Panc1 (cell line): ENCODE results near the gene MAGI1. TPM values are rescaled to one million over a fixed set of nuclear protein-coding genes. Genes with fewer than 3 reads are reported as not detected.

Experiments used
- ATAC-seq: fragments of 200-7000 bp; cut with Tn5 transposase; 2 replicates; pipeline ENCODE4 v1.9.1; 2020; ENCODE audit warnings: mild to moderate bottlenecking, moderate library complexity
- BruUV-seq: library from RNA; stranded (reverse); fragments of 400-500 nt; replicated peaks from 2 replicates; lab custom pipeline; 2021; lab: Mats Ljungman, UMichigan
- CTCF ChIA-PET: fragments of 300-600 bp; sonication (Branson Sonifier 250); formaldehyde crosslinking; loops from one replicate; lab custom pipeline; 2022; ENCODE audit warnings: antibody characterized with exemption; lab: Charles Lee
- POLR2A ChIA-PET: fragments of 300-600 bp; sonication (Branson Sonifier 250); formaldehyde crosslinking; loops from one replicate; lab custom pipeline; 2022; ENCODE audit warnings: antibody characterized with exemption; lab: Charles Lee
- DNase-seq: peaks from one replicate; pipeline ENCODE4 v3.0.0-alpha.2; 2010; ENCODE audit warnings: low read depth, low spot score
- H3K27ac ChIP-seq: 2 replicates; pipeline ENCODE4 v1.5.1; 2011; ENCODE audit warnings: mild to moderate bottlenecking, low read length, inconsistent platforms
- H3K27me3 ChIP-seq: fragments of 200-500 bp; sonication (Bioruptor generic); 2 replicates; pipeline ENCODE4 v1.6.0; 2014; ENCODE audit warnings: low read length, inconsistent platforms; ENCODE audit not compliant: control insufficient read depth, insufficient read depth
- H3K36me3 ChIP-seq: fragments of 200-500 bp; sonication (Bioruptor generic); 2 replicates; pipeline ENCODE4 v1.5.1; 2014; ENCODE audit warnings: inconsistent platforms, mild to moderate bottlenecking, low read length, moderate library complexity; ENCODE audit not compliant: control insufficient read depth, insufficient read depth
- H3K4me1 ChIP-seq: 2 replicates; pipeline ENCODE4 v1.5.1; 2011; ENCODE audit warnings: inconsistent platforms, mild to moderate bottlenecking, low read length, moderate library complexity; ENCODE audit not compliant: control insufficient read depth, insufficient read depth
- H3K4me3 ChIP-seq, 2 experiments: 2 replicates each; pipeline ENCODE4 v1.5.1; 2011 to 2012; ENCODE audit warnings: low read depth in 2 of 2, low read length in 2 of 2, mild to moderate bottlenecking in 2 of 2, inconsistent platforms in 1 of 2, moderate library complexity in 1 of 2
- H3K9me3 ChIP-seq: fragments of 200-500 bp; sonication (Bioruptor generic); 2 replicates; pipeline ENCODE4 v1.5.1; 2014; ENCODE audit warnings: low read depth, mild to moderate bottlenecking, inconsistent platforms, low read length, moderate library complexity; ENCODE audit not compliant: control insufficient read depth, insufficient read depth
- POLR2AphosphoS5 ChIP-seq: IDR thresholded peaks from 2 replicates; pipeline ENCODE4 v1.6.1; 2012; ENCODE audit warnings: mild to moderate bottlenecking, low read depth, low read length, moderate library complexity
- SIN3A ChIP-seq: IDR thresholded peaks from 2 replicates; pipeline ENCODE4 v1.6.1; 2012; ENCODE audit warnings: low read depth, mild to moderate bottlenecking, low read length, moderate library complexity, borderline replicate concordance; ENCODE audit not compliant: insufficient read depth
- TCF7L2 ChIP-seq: IDR thresholded peaks from 2 replicates; pipeline ENCODE4 v1.6.1; 2011; ENCODE audit warnings: mild to moderate bottlenecking, low read depth, low read length, inconsistent platforms
- in situ Hi-C: cut with HindIII; loops from 2 replicates; pipeline ENCODE4 v1.10.0; 2016; ENCODE audit warnings: low sequenced_read_pairs, low pct_unique_long_range_greater_than_20kb
- intact Hi-C: fragments of 100-400 bp; cut with micrococcal nuclease; formaldehyde crosslinking; loops from one replicate; pipeline ENCODE4 v1.10.0; 2022; ENCODE audit not compliant: unreplicated experiment
- total RNA-seq: library from RNA; stranded (reverse); gene quantifications from one replicate; pipeline ENCODE4 v1.2.1, GENCODE V29; 2021; ENCODE audit not compliant: unreplicated experiment
- TF ChIP-seq, protein P1 (sequence below): fragments of 450-650 bp; IDR thresholded peaks from 2 replicates; pipeline ENCODE4 v1.5.1; 2017; ENCODE audit warnings: mild to moderate bottlenecking
- TF ChIP-seq, protein P2 (sequence below), 2 experiments: IDR thresholded peaks; 2 replicates each; pipeline ENCODE4 v1.6.1; 2011 to 2012; ENCODE audit warnings: low read depth in 2 of 2, control low read depth in 1 of 2, low read length in 1 of 2, mild to moderate bottlenecking in 1 of 2, moderate library complexity in 1 of 2; ENCODE audit not compliant: insufficient read depth in 1 of 2

MAGI1 gene
- total RNA-seq, 1 experiment from 2014 or later = 9.5 TPM

DNA sequence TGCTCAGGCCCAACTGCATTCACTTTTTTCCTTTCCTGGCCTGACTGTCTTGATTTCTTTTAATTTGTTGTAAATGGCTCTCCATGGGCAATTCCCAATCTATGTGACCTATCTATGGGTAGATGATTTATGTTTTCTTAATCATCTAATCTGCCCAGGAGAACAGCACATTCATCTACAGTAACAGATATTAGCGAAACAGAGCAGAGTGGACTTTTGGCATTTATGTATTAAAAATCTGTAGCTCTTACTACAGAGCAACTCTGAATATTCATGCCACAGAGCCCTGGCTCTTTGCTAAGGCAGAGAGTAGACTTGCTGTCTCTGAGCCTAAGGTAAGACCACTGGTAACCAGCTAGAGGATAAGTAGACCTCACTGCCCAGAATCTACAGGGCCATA lies 676.0 kb downstream of the MAGI1 start:
- CTCF ChIA-PET = no interaction called here
- DNase-seq (no peak), ATAC-seq (no peak)
- Histone ChIP-seq H3K36me3 (no peaks in the 10 kb centered on the region), H3K4me3 (no peak overlapping the region), H3K27ac (no peak overlapping the region), H3K27me3 (no peaks in the 10 kb centered on the region), H3K9me3 (no peaks in the 10 kb centered on the region), H3K4me1 (no peaks in the 10 kb centered on the region)
- intact Hi-C loops (no loop called here), in situ Hi-C loops (no loop called here)
- TF ChIP-seq POLR2AphosphoS5 (no peak), TCF7L2 (no peak), SIN3A (no peak)
- TF ChIP-seq, protein P1, sequence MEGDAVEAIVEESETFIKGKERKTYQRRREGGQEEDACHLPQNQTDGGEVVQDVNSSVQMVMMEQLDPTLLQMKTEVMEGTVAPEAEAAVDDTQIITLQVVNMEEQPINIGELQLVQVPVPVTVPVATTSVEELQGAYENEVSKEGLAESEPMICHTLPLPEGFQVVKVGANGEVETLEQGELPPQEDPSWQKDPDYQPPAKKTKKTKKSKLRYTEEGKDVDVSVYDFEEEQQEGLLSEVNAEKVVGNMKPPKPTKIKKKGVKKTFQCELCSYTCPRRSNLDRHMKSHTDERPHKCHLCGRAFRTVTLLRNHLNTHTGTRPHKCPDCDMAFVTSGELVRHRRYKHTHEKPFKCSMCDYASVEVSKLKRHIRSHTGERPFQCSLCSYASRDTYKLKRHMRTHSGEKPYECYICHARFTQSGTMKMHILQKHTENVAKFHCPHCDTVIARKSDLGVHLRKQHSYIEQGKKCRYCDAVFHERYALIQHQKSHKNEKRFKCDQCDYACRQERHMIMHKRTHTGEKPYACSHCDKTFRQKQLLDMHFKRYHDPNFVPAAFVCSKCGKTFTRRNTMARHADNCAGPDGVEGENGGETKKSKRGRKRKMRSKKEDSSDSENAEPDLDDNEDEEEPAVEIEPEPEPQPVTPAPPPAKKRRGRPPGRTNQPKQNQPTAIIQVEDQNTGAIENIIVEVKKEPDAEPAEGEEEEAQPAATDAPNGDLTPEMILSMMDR = no peak
- TF ChIP-seq, protein P2, sequence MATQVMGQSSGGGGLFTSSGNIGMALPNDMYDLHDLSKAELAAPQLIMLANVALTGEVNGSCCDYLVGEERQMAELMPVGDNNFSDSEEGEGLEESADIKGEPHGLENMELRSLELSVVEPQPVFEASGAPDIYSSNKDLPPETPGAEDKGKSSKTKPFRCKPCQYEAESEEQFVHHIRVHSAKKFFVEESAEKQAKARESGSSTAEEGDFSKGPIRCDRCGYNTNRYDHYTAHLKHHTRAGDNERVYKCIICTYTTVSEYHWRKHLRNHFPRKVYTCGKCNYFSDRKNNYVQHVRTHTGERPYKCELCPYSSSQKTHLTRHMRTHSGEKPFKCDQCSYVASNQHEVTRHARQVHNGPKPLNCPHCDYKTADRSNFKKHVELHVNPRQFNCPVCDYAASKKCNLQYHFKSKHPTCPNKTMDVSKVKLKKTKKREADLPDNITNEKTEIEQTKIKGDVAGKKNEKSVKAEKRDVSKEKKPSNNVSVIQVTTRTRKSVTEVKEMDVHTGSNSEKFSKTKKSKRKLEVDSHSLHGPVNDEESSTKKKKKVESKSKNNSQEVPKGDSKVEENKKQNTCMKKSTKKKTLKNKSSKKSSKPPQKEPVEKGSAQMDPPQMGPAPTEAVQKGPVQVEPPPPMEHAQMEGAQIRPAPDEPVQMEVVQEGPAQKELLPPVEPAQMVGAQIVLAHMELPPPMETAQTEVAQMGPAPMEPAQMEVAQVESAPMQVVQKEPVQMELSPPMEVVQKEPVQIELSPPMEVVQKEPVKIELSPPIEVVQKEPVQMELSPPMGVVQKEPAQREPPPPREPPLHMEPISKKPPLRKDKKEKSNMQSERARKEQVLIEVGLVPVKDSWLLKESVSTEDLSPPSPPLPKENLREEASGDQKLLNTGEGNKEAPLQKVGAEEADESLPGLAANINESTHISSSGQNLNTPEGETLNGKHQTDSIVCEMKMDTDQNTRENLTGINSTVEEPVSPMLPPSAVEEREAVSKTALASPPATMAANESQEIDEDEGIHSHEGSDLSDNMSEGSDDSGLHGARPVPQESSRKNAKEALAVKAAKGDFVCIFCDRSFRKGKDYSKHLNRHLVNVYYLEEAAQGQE (IDR thresholded peaks at IDR 0.05; ENCODE audit: insufficient read depth in 1 of 2, low read depth in 2 of 2, low read length in 1 of 2) = no peak
- POLR2A ChIA-PET = no interaction called here
- BruUV-seq = no TSS peak

DNA sequence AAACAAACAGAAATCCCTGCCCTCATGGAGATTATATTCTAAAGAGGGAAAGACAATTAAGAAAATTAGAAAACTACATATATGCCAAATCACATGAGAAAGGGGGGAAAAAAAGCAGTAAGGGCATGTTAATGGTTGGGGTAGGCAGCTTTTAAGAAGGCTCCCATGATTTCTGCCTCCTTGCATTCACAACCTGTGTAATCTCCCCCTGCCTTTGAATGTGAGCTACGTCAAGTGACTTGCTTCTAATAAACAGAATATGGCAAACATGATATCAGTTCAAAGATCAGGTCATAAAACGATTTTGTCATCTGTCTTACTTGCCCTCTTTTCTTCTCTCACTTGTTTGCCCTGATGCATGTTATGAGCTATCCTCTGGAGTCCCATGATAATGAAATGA lies 677.3 kb downstream of the MAGI1 start:
- no peak for ATAC-seq
- TF ChIP-seq TCF7L2 (no peak), POLR2AphosphoS5 (no peak), SIN3A (no peak)
- TF ChIP-seq, protein P2 (IDR thresholded peaks at IDR 0.05; ENCODE audit: insufficient read depth in 1 of 2, low read depth in 2 of 2, low read length in 1 of 2) = no peak
- TF ChIP-seq, protein P1 = no peak
- BruUV-seq = no TSS peak
- intact Hi-C loops (no loop called here), in situ Hi-C loops (no loop called here)
- DNase-seq = no peak
- no peaks in the 10 kb centered on the region for H3K4me1 ChIP-seq
- no peak overlapping the region for H3K4me3 ChIP-seq
- H3K27me3 ChIP-seq = no peaks in the 10 kb centered on the region
- POLR2A ChIA-PET = no interaction called here
- no peaks in the 10 kb centered on the region for H3K36me3 ChIP-seq
- no peaks in the 10 kb centered on the region for H3K9me3 ChIP-seq
- H3K27ac ChIP-seq = no peak overlapping the region
- CTCF ChIA-PET = no interaction called here
